COLO668 (cell line): Measurements from ENCODE around the gene RAD9A.
A peak's percentile ranks its signal among the peaks of the same experiment; 100 is the strongest.
"Not testable (repeated sequence)": the region's sequence is repeated elsewhere in the genome, so short reads cannot be mapped to it uniquely, and the experiment has no call there.

Source experiments
- DNase-seq: peaks from one replicate; lab custom pipeline; 2025; ENCODE audit not compliant: unreplicated experiment; lab: John Stamatoyannopoulos, UW

RAD9A gene

DNA sequence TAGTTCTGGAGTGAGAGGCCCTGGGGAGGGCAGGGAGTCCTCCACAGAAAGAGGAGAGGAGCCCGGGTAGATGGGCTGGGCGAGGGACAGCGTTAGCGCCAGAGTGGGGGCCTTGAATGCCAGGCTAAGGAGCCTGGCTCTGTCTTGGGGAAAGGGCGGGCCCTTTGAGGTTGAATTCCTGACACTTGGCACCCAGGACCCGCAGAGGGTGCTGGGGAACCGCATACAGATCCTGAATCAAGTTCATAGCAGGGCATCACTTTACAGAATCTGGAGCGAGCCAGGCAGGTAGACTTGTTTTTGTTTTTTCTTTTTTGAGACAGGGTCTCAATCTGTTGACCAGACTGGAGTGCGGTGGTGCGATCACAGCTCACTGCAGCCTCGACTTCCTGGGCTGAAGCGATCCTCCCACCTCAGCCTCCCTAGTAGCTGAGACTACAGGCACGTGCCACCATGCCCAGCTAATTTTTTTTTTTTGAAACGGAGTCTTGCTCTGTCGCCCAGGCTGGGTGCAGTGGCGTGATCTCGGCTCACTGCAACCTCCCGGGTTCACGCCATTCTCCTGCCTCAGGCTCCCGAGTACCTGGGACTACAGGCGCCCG is 29.7 kb downstream of the RAD9A start:
- no peak for DNase-seq

GRCh38 chr11:67422891-67423290 is 31.1 kb downstream of the RAD9A start:
- DNase-seq: peak; percentile 18

DNA sequence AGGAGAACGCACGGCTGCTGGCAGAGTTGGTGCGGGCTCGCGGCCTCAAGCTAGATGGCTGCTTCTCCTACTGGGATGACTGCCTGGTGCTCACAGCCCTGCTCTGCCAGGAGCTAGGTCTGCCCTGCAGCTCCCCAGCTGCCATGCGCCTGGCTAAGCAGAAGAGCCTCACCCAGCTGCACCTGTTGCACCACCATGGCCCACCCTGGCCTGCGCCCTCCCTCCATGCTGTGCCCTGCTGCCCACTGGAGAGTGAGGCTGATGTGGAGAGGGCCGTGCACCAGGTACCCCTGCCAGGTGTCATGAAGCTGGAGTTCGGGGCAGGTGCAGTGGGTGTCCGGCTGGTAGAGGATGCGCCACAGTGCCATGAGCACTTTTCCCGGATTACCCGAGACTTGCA is 31.7 kb downstream of the RAD9A start:
- no peak for DNase-seq

GRCh38 chr11:67423891-67424613 is 32.3 kb downstream of the RAD9A start:
- no peak for DNase-seq

DNA sequence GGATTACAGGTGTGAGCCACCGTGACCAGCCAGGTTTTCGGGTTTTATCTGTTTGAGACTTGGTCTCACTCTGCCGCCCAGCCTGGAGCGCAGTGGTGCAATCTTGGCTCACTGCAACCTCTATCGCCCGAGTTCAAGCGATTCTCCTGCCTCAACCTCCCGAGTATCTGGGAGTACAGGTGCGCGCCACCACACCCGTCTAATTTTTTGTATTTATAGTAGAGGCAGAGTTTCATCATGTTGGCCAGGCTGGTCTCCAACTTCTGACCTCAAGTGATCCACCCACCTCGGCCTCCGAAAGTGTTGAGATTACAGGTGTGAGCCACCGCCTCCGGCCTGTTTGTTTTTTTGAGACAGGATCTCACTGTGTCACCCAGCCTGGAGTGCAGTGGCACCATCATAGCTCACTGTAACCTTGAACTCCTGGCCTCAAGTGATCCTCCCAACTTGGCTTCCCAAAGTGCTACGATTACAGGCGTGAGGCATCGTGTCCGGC is 35.6 kb downstream of the RAD9A start:
- not testable (repeated sequence) for DNase-seq

DNA sequence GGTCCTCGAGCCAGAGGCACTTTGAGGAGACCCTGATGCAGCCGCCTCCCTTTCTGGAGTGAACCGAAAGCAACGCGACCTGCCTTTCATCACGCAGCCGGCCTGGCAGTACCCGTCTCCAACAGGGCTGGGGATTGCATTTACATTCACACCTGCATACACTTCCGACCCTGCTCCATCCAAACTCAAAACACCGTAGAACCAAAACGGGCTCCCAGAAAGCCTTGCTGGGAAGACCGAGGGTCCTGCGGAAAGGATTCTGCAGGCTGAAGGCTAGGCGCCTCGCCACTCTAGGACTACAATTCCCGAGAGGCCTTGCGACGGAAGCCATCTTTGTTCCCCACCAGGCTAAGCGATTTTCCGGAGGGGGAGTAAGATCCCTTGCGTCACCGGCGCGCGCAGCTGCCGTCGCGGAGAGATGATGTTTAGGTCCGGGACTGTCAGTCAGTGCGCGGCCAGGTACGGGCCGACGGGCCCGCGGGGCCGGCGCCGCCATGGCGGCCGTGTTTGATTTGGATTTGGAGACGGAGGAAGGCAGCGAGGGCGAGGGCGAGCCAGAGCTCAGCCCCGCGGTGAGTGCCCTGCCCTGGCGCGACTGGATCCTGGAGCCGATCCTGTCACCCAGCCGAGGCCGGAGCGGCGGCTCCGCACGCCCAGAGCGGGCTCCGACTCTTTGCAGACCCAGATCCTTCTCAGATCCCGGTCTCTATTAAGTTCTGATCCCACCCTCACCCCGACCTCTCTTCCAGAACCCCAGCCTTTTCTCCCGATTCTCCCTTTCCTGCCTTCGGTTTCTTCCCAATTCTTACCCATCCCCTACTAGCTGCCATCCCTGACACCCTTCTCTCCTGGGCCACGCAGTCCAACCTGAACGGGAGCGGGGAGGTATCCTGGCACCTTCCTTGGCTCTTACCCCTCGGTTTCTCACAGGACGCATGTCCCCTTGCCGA is 36.5 kb downstream of the RAD9A start, which contains the start of gene RPS6KB2:
Gene RPS6KB2, plus strand, starts transcription at position 443 of the 950 bp plus-strand sequence. Its CDS starts 52 bp downstream, at position 495.
- peak; percentile 97 for DNase-seq

DNA sequence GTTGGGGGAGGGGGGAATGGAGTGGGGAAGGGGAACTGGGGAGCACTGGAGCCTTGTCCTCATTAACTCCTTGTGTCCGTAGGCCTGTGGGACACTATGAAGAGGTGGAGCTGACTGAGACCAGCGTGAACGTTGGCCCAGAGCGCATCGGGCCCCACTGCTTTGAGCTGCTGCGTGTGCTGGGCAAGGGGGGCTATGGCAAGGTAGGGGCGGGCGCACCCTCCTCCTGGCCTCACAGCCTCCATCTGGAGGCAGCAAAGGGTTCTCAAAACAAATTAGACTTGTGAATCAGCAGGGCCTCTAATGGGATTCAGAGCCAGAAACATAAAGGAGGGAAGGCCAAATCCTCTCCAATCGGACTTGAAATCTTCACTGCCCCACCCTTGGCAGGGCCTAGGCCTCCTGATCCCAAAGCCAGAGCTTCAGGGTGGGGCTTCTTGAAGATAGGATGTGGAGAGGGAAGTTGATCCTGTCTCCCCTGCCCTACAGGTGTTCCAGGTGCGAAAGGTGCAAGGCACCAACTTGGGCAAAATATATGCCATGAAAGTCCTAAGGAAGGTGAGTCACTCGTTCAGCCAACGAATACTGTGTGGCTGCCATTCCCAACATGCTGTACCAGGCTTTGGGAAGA is 37.4 kb downstream of the RAD9A start:
- no peak for DNase-seq

- no peak for DNase-seq
Observed at GRCh38 chr11:67429722-67430121, 37.9 kb downstream of the RAD9A start.

DNA sequence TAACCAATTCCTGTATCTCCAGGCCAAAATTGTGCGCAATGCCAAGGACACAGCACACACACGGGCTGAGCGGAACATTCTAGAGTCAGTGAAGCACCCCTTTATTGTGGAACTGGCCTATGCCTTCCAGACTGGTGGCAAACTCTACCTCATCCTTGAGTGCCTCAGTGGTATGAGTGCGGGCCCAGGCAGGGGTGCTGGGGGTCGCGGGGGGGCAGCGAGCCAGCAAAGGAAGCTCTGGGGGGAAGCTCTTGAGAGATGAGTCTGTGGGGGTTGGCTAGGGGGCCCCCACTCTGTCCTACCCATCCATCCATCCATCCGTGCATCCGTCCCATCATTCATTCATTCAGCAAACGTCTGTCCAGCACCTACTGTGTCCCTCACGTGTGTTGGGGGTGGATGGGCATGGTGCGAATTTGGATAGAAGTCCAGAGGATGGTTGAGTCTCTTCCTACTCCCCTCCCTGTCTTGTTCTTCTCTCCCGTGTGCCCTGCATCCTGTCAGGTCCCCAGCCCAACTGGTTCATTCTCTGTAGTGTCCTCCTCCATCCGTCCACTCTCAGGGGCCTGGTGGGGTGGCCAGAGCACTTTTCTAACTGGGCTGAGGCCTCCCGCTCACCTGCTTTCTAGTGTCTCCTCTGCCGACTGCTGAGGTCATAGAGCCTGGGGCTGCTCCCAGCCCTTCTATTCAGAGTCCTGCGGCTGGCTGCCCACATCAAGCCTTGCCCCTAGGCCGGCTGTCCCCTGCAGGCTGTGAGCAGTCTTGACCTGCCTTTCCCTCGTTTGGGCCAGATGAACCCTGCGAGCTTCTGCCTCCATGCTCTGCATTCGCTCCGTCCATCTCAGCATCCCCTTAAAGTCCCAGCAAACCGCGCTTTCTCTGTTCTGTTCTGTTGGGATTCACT is 39.8 kb downstream of the RAD9A start:
- no peak for DNase-seq

DNA sequence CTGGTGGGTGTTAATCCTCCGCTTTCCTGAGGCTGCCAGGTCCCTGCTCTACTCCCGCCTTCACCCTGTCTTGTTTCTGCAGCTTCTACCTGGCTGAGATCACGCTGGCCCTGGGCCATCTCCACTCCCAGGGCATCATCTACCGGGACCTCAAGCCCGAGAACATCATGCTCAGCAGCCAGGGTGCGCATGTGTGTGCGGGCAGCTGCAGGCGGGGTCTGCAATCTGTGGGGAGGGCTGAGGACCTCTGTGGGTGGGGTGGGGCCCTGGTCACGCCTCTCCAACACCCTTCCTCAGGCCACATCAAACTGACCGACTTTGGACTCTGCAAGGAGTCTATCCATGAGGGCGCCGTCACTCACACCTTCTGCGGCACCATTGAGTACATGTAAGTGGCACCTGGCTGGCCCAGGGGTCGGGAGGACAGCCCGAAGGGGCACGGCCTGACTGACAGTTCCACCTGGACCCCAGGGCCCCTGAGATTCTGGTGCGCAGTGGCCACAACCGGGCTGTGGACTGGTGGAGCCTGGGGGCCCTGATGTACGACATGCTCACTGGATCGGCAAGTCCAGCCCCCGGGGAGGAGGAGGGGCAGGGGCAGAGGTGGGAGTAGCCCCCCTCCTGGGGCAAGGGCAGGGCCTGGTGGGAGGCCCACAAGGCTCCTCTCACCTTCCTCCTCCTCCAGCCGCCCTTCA is 41.0 kb downstream of the RAD9A start:
- no peak for DNase-seq

GRCh38 chr11:67433536-67434394 is 42.0 kb downstream of the RAD9A start:
- DNase-seq: peak; percentile 37

- no peak for DNase-seq
Observed at GRCh38 chr11:67434395-67434881, 42.7 kb downstream of the RAD9A start.

DNA sequence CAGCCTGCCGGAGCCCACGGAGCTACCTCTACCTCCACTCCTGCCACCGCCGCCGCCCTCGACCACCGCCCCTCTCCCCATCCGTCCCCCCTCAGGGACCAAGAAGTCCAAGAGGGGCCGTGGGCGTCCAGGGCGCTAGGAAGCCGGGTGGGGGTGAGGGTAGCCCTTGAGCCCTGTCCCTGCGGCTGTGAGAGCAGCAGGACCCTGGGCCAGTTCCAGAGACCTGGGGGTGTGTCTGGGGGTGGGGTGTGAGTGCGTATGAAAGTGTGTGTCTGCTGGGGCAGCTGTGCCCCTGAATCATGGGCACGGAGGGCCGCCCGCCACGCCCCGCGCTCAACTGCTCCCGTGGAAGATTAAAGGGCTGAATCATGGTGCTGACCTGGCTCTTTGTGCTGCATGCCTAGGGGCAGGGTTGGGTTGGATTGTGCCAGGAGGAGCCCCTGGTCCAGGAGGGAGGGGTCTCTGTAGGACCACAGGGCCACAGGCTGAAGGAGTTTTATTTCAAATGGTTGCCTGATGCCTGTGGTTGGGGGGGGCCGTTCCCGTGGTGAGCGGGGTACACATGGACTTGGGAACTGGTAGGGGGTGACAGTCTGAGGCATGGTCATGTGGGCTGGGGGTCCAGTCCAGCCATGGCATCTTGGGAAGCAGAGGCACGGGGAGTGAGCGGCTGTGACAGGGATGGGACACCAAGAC is 43.4 kb downstream of the RAD9A start:
- DNase-seq: no peak

DNA sequence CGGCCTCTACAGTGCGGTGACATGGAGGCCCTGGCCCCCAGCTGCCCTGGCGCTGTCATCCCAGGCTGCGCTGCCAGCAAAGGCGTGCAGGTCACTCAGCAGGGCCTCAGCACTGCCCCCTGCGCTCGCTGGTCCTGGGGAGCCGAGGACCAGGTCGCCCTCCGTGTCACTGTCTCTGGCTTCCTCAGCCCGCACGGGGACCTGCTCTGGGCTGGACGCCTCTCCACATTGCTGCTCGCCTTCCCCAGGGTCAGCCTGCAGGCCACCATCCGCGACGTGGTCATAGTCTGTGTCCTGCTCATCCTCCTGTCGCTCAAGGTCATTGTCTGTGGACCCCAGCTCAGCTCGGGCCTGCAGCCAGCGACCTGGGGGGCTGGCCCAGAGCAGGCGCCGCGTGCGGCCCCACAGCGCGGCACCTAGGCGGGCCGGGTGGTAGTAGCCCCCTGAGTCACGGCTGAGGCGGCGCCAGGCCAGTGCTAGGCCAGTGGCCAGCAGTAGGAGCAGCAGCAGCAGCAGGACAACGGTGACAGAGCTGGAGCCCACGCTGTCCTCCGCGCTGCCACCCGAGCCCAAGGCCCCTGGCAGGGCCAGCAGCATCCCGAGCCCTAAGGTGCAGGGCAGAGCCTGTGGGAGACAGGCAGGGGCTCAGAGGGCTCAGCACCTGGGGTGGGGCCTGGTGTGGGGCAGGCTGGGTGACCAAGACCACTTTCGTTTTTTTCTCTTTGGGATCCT is 44.1 kb downstream of the RAD9A start:
- DNase-seq: no peak

DNA sequence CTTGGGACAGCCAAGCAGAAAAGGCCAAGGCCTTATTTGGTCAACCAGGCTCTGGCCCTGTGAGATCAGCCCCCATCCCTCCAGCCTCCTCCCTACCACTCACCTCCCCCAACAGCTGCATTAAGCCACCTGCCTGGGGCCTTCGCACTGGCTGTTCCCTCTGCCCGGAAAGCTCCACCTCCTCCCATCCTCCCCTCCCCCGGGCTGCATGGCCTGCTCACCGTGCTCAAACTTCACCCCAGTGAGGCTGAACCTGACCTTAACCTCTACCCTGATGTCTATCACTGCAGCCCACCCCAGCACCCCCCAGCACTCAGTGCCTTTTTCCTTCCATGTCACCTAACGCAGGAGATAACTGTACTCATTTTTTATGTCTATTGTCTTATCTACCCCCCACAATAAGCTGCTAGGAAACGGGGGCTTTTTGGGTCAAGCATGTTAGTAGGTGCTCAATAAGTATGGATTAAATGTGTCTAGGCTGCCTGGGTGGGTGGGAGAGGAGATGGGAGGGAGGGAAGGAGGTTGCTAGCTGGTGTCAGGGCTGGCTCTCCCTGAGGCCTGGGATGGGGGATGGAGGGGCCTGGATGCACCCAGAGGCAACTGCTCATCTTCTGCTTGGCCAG is 44.8 kb downstream of the RAD9A start:
- DNase-seq: peak; percentile 37

DNA sequence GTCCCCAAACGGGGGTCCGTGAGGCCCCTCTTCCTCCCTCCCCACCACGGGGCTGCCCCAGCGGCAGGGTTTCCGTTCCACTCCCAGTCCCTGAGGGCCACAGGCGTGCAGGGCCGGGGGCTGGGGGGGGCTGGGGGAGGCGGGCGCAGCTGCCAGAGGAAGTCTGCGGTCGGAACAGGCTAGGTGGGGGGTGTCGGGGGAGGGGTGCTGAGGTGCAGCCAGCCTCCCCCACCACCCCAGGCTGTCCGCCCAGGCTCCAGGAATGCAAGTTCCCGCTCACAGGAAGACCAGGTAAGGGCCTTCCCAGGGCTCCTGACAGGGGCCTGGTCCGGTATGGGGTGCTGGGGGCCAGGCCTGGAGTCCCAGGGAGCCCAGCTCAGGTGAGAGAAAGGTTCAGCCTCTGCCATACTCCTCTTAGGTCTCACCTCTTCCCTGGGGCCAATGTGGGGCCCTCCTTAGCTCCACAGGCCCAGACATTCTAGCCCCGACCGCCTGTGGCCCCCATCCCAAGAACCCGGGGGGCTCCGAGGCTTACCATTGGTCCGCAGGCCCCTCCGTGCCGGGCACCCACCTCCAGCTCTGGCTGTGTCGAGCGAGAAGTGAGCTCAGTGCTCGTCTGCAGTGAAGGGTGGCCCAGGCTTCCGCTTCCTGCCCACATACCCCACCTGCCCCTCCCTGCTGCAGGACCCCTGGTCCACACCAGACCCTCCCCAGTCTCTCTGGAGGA is 45.5 kb downstream of the RAD9A start, which contains the start of gene PTPRCAP:
Gene PTPRCAP, minus strand, starts transcription at position 601 of the 727 bp plus-strand sequence. Its CDS starts 63 bp downstream, at position 538.
- DNase-seq: no peak
